Astrocyte (in vitro differentiated cells and primary cell): ENCODE measurements around the gene HAP1.

Source experiments
- CTCF ChIP-seq: IDR thresholded peaks from 2 replicates; pipeline ENCODE4 v1.5.1; 2011; ENCODE audit warnings: low read depth, mild to moderate bottlenecking, inconsistent platforms, low read length, moderate library complexity; ENCODE audit not compliant: insufficient read depth
- EZH2 ChIP-seq: IDR thresholded peaks from 2 replicates; pipeline ENCODE4 v1.6.1; 2012; ENCODE audit warnings: mild to moderate bottlenecking, low read length, inconsistent platforms; ENCODE audit not compliant: insufficient read depth

- TF ChIP-seq CTCF, result no peak
- no peak for TF ChIP-seq EZH2
Measured at GRCh38 chr17:41710472-41711090, 23.9 kb downstream of the HAP1 start.
